K562 (cell line): ENCODE data around the gene SPDEF. TPM values are rescaled to one million over a fixed set of nuclear protein-coding genes. Genes with fewer than 3 reads are reported as not detected.
A peak's percentile ranks its signal among the peaks of the same experiment; 100 is the strongest.

Experiments used
- ATAC-seq: fragments of 200-7000 bp; cut with Tn5 transposase; 3 replicates; pipeline ENCODE4 v1.9.1; 2020; ENCODE audit warnings: moderate library complexity
- BruUV-seq: library from RNA; stranded (reverse); fragments of 400-500 nt; replicated peaks from 2 replicates; lab custom pipeline; 2021; lab: Mats Ljungman, UMichigan
- CTCF ChIA-PET: fragments of 300-600 bp; formaldehyde crosslinking; extraction: SDS; loops from one replicate; lab custom pipeline; 2021; ENCODE audit warnings: low intra/inter-chr PET ratio; lab: Yijun Ruan, JAX
- POLR2A ChIA-PET: fragments of 300-600, 350-650 bp; sonication (Branson Sonifier 250); formaldehyde crosslinking; extraction: SDS; loops from one replicate; lab custom pipeline; 2021; ENCODE audit warnings: antibody characterized with exemption, inconsistent platforms; lab: Yijun Ruan, JAX
- DNase-seq, 4 experiments: peaks; one replicate each; pipeline versions ENCODE4 v3.0.0 to v3.0.0-alpha.2; 2011 to 2018; ENCODE audit warnings: low spot score in 3 of 4, mixed read lengths in 3 of 4; ENCODE audit errors: extremely low read depth in 1 of 4
- FAIRE-seq: peaks from 2 replicates; lab custom pipeline; 2011; peaks lifted over from hg19 to GRCh38; lab: Jason Lieb, UNC
- H2AFZ ChIP-seq: 2 replicates; pipeline ENCODE4 v1.6.0; 2011; ENCODE audit warnings: low read depth, low read length, control low read depth, inconsistent platforms
- H3K27ac ChIP-seq: fragments of 200-600 bp; 3 replicates; pipeline ENCODE4 v1.8.0; 2011; ENCODE audit warnings: low read depth, mild to moderate bottlenecking, control low read depth, inconsistent platforms, low read length, moderate library complexity, mixed read lengths; ENCODE audit errors: extremely low read depth
- H3K27me3 ChIP-seq, 2 experiments: fragments of 300-600 bp in 1 of 2; 2 replicates in 1 of 2; 3 replicates in 1 of 2; pipeline versions ENCODE4 v1.6.0 to v1.8.0; 2011; ENCODE audit warnings: inconsistent platforms in 2 of 2, low read length in 2 of 2, mild to moderate bottlenecking in 1 of 2, mixed read lengths in 1 of 2, moderate library complexity in 1 of 2; ENCODE audit not compliant: control insufficient read depth in 2 of 2, insufficient read depth in 2 of 2
- H3K36me3 ChIP-seq: fragments of 300-600 bp; 3 replicates; pipeline ENCODE4 v1.8.0; 2011; ENCODE audit warnings: mild to moderate bottlenecking, low read length, inconsistent platforms; ENCODE audit not compliant: control insufficient read depth, insufficient read depth
- H3K4me1 ChIP-seq, 2 experiments: fragments of 200-600 bp in 1 of 2; replicated peaks in 1 of 2; 2 replicates in 1 of 2; 3 replicates in 1 of 2; pipeline versions ENCODE4 v1.5.1 to v1.8.0; 2011; ENCODE audit warnings: inconsistent platforms in 2 of 2, low read length in 2 of 2, mild to moderate bottlenecking in 1 of 2, mixed read lengths in 1 of 2, moderate library complexity in 1 of 2; ENCODE audit not compliant: control insufficient read depth in 2 of 2, insufficient read depth in 2 of 2
- H3K4me2 ChIP-seq: 2 replicates; pipeline ENCODE4 v1.6.1; 2011; ENCODE audit warnings: low read length, control low read depth, inconsistent platforms, mixed read lengths; ENCODE audit not compliant: insufficient read depth
- H3K4me3 ChIP-seq: fragments of 200-600 bp; sonication (generic), shearing (Covaris generic); 2 replicates; pipeline ENCODE4 v1.5.1; 2016; ENCODE audit warnings: control low read depth, inconsistent platforms
- H3K79me2 ChIP-seq: fragments of 200-600 bp; 3 replicates; pipeline ENCODE4 v1.8.0; 2011; ENCODE audit warnings: low read length, inconsistent platforms; ENCODE audit not compliant: control insufficient read depth, insufficient read depth
- H3K9ac ChIP-seq, 2 experiments: 2 replicates each; pipeline versions ENCODE4 v1.6.0 to v1.6.1; 2011; ENCODE audit warnings: low read depth in 2 of 2, low read length in 2 of 2, control low read depth in 1 of 2, inconsistent platforms in 1 of 2, mild to moderate bottlenecking in 1 of 2, mixed read lengths in 1 of 2; ENCODE audit not compliant: insufficient read depth in 1 of 2
- H3K9me1 ChIP-seq: one replicate; pipeline ENCODE4 v1.6.0; 2011; ENCODE audit warnings: inconsistent platforms, mild to moderate bottlenecking, low read length, moderate library complexity; ENCODE audit not compliant: control insufficient read depth, insufficient read depth
- H3K9me3 ChIP-seq: replicated peaks from 2 replicates; pipeline ENCODE4 v1.5.1; 2011; ENCODE audit warnings: low read depth, low read length, inconsistent platforms; ENCODE audit not compliant: control insufficient read depth, insufficient read depth
- H4K20me1 ChIP-seq: replicated peaks from 2 replicates; pipeline ENCODE4 v1.6.1; 2011; ENCODE audit warnings: low read length, inconsistent platforms, mixed read lengths; ENCODE audit not compliant: control insufficient read depth, insufficient read depth
- ATF3 ChIP-seq, 2 experiments: fragments of 450-650 bp in 1 of 2; sonication (generic) in 1 of 2; formaldehyde crosslinking in 1 of 2; IDR thresholded peaks in 1 of 2; conservative IDR thresholded peaks in 1 of 2; 2 replicates each; pipeline versions ENCODE4 v1.6.1 to v1.8.1; 2016 to 2023; ENCODE audit warnings: mild to moderate bottlenecking in 2 of 2, moderate library complexity in 2 of 2, inconsistent platforms in 1 of 2, missing genetic modification reagents in 1 of 2
- BCOR ChIP-seq: fragments of 450-650 bp; IDR thresholded peaks from 2 replicates; pipeline ENCODE4 v1.6.1; 2016
- BRD4 ChIP-seq: fragments of 200-600 bp; sonication (generic); IDR thresholded peaks from 2 replicates; pipeline ENCODE4 v1.6.1; 2017; ENCODE audit warnings: inconsistent platforms
- CREB3L1 ChIP-seq: fragments of 450-650 bp; IDR thresholded peaks from 2 replicates; pipeline ENCODE4 v1.6.1; 2014; ENCODE audit warnings: low read depth, mild to moderate bottlenecking, moderate library complexity, borderline replicate concordance
- CUX1 ChIP-seq: fragments of 200-800 bp; sonication (Bioruptor generic); IDR thresholded peaks from 2 replicates; pipeline ENCODE4 v1.6.1; 2016; ENCODE audit warnings: missing genetic modification characterization, missing compliant biosample characterization
- ETS1 ChIP-seq: conservative IDR thresholded peaks from 2 replicates; pipeline ENCODE4 v1.6.1; 2011; ENCODE audit warnings: low read depth, mild to moderate bottlenecking, low read length; ENCODE audit not compliant: control insufficient read depth
- MAFF ChIP-seq: IDR thresholded peaks from 2 replicates; pipeline ENCODE4 v1.6.1; 2012; ENCODE audit warnings: low read length, improper control_type of control experiment
- NFE2 ChIP-seq: IDR thresholded peaks from 2 replicates; pipeline ENCODE4 v1.6.1; 2014; ENCODE audit warnings: antibody characterized with exemption, low read depth
- NFE2L1 ChIP-seq: fragments of 450-650 bp; IDR thresholded peaks from 2 replicates; pipeline ENCODE4 v1.6.1; 2016; ENCODE audit warnings: missing genetic modification characterization, low read depth, mild to moderate bottlenecking, missing compliant biosample characterization, moderate library complexity, borderline replicate concordance
- RUNX1 ChIP-seq: sonication (generic); IDR thresholded peaks from 2 replicates; pipeline ENCODE4 v1.6.1; 2016; ENCODE audit warnings: antibody characterized with exemption, low read depth
- TAF7 ChIP-seq: fragments of 450-650 bp; IDR thresholded peaks from 2 replicates; pipeline ENCODE4 v1.6.1; 2016; ENCODE audit warnings: missing genetic modification characterization, missing compliant biosample characterization
- whole genome bisulfite sequencing: fragments of 100-300 bp; shearing (Covaris generic); methylation state at CpG from one replicate; pipeline ENCODE4 v1.1.6; 2016; ENCODE audit warnings: low coverage, mixed read lengths; ENCODE audit not compliant: insufficient coverage; ENCODE audit errors: missing lambda C conversion rate; 5-methylcytosine and 5-hydroxymethylcytosine counted together
- in situ Hi-C: fragments of 300-500 bp; cut with MboI; formaldehyde crosslinking; loops from 4 replicates; pipeline ENCODE4 v1.15.0; 2018; ENCODE audit warnings: inconsistent platforms, mixed read lengths
- intact Hi-C: fragments of 100-400 bp; cut with micrococcal nuclease; formaldehyde crosslinking; loops from 2 replicates; pipeline ENCODE4 v1.14.2; 2022
- polyA plus RNA-seq, 8 experiments: library from polyadenylated mRNA; depleted of rRNA in 4 of 8; stranded (reverse) in 5 of 8; unstranded in 3 of 8; fragments of >200 nt; fragmentation: Nextera tagmentation in 2 of 8; fragmentation: Illumina TruSeq in 1 of 8; extraction: Ambion mirVana in 2 of 8; extraction: Trizol in 1 of 8; gene quantifications; 2 replicates each; pipeline versions ENCODE4 v1.2.1 to v1.2.3, GENCODE V29; 2011 to 2014; ENCODE audit warnings: inconsistent platforms in 1 of 8, missing spikeins in 1 of 8
- total RNA-seq, 7 experiments: library from RNA; depleted of rRNA in 6 of 7; stranded (reverse); fragments of >200 nt in 6 of 7; fragmentation: Illumina TruSeq in 2 of 7; extraction: Trizol in 2 of 7; gene quantifications; 2 replicates each; pipeline versions ENCODE4 v1.2.1 to v1.2.3, GENCODE V29; 2011 to 2021; ENCODE audit warnings: low replicate concordance in 1 of 7
- TF ChIP-seq, protein P1 (sequence below): fragments of 450-650 bp; formaldehyde crosslinking; IDR thresholded peaks from 2 replicates; pipeline ENCODE4 v1.4.0; 2020; ENCODE audit warnings: mild to moderate bottlenecking

SPDEF gene
- total and polyA plus RNA-seq, 9 of the 15 experiments (the other 6 are each of a cell fraction or from before 2014, with no cell fraction given): 0.04 to 0.12 (median 0.11) TPM; not detected in 5

DNA sequence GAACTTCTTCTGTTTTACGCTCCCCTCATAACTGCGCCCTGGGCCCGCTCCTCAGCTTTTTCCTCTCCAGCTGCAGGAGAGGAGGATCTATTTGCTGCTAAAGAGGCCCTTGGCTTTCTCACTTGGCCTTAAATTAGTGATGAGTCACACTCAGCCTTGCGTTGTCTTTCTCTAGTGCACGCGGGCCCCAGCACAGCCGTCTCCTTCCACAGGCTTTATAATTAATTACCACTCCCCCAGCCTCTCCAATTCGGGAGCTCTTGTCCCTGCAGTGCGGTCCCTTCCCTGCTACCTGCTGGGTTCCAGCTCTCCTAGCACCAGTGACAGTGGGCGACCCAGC, 65.1 kb downstream of the SPDEF start:
- Histone ChIP-seq H3K36me3 (no peaks in the 10 kb centered on the region), H4K20me1 (no peaks in the 10 kb centered on the region), H3K4me2 (peak overlapping the region; percentile 27; the same call in 1 of the 2 replicates), H3K9me1 (no peaks in the 10 kb centered on the region), H3K9ac (peak overlapping the region; percentile 34 to 91), H3K9me3 (no peaks in the 10 kb centered on the region), H3K4me1 (peaks cover 11 to 12% of the 10 kb centered on the region in 2 experiments; a peak in 4 of 5 replicates), H3K27me3 (no peaks in the 10 kb centered on the region), H3K79me2 (no peaks in the 10 kb centered on the region), H2AFZ (peak overlapping the region; percentile 93), H3K4me3 (no peak overlapping the region), H3K27ac (peak overlapping the region; percentile 24; the same call in 1 of the 3 replicates)
- no TSS peak for BruUV-seq
- ChIA-PET POLR2A (interaction anchor here (1.1 to 1.2 kb wide), 2 partner anchors 8 to 28 kb away, joined by 3 read pairs; no protein-coding TSS in a partner anchor), CTCF (no interaction called here)
- 17% methylated on average over 10 of the region's 10 CpGs for WGBS
- FAIRE-seq: peak; percentile 72
- in situ Hi-C loops (no loop called here), intact Hi-C loops (no loop called here)
- DNase-seq: peak; percentile 54 to 73 (median 62)
- ATAC-seq: peak; percentile 81
- TF ChIP-seq CREB3L1 (0 out of 2 replicates have a peak, but pooled peaks have one; percentile 46), CUX1 (CRISPR knock-in tag) (0 out of 2 replicates have a peak, but pooled peaks have one; percentile 30), NFE2L1 (peak; percentile 81), ETS1 (no peak), ATF3 (IDR thresholded peaks at IDR 0.05) (peak; percentile 88), ATF3 (CRISPR knock-in tag; conservative IDR thresholded peaks at IDR 0.05) (0 out of 2 replicates have a peak, but pooled peaks have one; percentile 59), RUNX1 (no peak), NFE2 (peak; percentile 88), BCOR (no peak), MAFF (peak; percentile 80), TAF7 (tag) (no peak), BRD4 (no peak)
- TF ChIP-seq, protein P1, sequence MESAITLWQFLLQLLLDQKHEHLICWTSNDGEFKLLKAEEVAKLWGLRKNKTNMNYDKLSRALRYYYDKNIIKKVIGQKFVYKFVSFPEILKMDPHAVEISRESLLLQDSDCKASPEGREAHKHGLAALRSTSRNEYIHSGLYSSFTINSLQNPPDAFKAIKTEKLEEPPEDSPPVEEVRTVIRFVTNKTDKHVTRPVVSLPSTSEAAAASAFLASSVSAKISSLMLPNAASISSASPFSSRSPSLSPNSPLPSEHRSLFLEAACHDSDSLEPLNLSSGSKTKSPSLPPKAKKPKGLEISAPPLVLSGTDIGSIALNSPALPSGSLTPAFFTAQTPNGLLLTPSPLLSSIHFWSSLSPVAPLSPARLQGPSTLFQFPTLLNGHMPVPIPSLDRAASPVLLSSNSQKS: no peak
